ENCODE data around the gene TAF10. TPM values are rescaled to one million over a fixed set of nuclear protein-coding genes. Genes with fewer than 3 reads are reported as not detected.

TAF10 gene
- total RNA-seq, 1 donor from 2014 or later: 113 TPM

- Histone ChIP-seq H3K36me3 (ENCODE audit: insufficient read depth, low read length) (no peaks in the 10 kb centered on the region), H4K20me1 (ENCODE audit: insufficient read depth, low read length) (no peaks in the 10 kb centered on the region), H3K9ac (ENCODE audit: low read length) (no peak overlapping the region), H3K4me2 (ENCODE audit: low read length) (peak overlapping the region; percentile 99), H3K4me3 (ENCODE audit: insufficient read depth, low read depth, low read length) (no peak overlapping the region), H3K27ac (ENCODE audit: low read depth, low read length) (peak overlapping the region; percentile 22), H3K9me3 (ENCODE audit: insufficient read depth, low read depth, low read length) (no peaks in the 10 kb centered on the region), H3K27me3 (ENCODE audit: insufficient read depth, low read length) (no peaks in the 10 kb centered on the region), H3K4me1 (ENCODE audit: insufficient read depth, low read length) (peaks cover 39% of the 10 kb centered on the region), H3K79me2 (ENCODE audit: insufficient read depth, low read length) (peaks cover 19% of the 10 kb centered on the region), H2AFZ (ENCODE audit: low read depth, low read length) (no peak overlapping the region)
- DNase-seq (ENCODE audit: low read depth) (no peak), FAIRE-seq (no peak)
- no peak overlapping the region for H3K4me3 Mint-ChIP-seq (ENCODE audit: unreplicated experiment)
- peaks cover 1% of the 10 kb centered on the region for H3K27me3 Mint-ChIP-seq (ENCODE audit: low read depth, unreplicated experiment)
- H3K36me3 Mint-ChIP-seq (ENCODE audit: low read depth, unreplicated experiment): peaks cover 13% of the 10 kb centered on the region
- no peak for TF ChIP-seq EZH2 (IDR thresholded peaks at IDR 0.05; ENCODE audit: insufficient read depth, low read length)
- TF ChIP-seq CTCF (IDR thresholded peaks at IDR 0.05; ENCODE audit: insufficient read depth, low read depth, low read length): no peak
- H3K27ac Mint-ChIP-seq (ENCODE audit: unreplicated experiment): no peak overlapping the region
- H3K9me3 Mint-ChIP-seq (ENCODE audit: unreplicated experiment): no peaks in the 10 kb centered on the region
- peaks cover 13% of the 10 kb centered on the region for H3K4me1 Mint-ChIP-seq (ENCODE audit: low read depth, unreplicated experiment)
Observed at GRCh38 chr11:6616596-6617250, 4.7 kb upstream of the TAF10 start.

DNA sequence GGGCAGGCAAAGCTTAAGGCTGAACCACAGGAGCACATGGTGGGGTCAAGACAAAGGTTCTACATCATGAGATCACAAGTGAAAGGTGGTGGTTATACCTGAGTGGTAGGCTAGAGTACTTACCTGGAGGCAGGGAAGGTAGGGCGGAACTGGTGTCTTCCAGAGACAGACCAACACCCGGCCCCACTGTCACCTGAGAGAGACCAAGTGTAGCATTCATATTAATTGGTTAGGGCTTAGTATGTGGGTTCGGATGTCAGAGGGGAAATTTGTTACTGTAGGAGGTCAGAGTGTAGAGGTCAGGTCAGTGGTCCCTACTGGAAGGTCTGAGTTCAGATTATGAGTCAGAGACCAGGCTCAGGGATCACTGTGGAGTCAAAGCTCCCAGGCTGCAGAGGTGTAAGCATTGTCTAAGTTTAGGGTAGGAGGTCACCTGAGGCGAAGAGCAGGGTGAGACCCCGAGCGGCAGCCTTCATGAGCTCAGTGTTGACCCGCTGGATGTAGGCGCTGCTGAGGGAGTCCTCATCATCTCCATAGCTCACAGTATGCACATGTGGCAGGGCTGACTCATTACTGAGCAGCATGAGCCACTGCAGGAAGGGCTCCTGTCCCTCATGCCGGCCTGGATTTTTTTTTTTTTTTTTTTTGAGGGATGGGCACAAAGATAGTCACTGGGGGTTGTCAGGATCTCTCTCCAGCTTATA lies 4.0 kb upstream of the TAF10 start:
- no peak for TF ChIP-seq EZH2 (IDR thresholded peaks at IDR 0.05; ENCODE audit: insufficient read depth, low read length)
- TF ChIP-seq CTCF (IDR thresholded peaks at IDR 0.05; ENCODE audit: insufficient read depth, low read depth, low read length): no peak
- H3K36me3 ChIP-seq (ENCODE audit: insufficient read depth, low read length): peaks cover under 1% of the 10 kb centered on the region
- Mint-ChIP-seq H3K9me3 (ENCODE audit: unreplicated experiment) (no peaks in the 10 kb centered on the region), H3K36me3 (ENCODE audit: low read depth, unreplicated experiment) (peaks cover 18% of the 10 kb centered on the region), H3K4me3 (ENCODE audit: unreplicated experiment) (no peak overlapping the region), H3K27me3 (ENCODE audit: low read depth, unreplicated experiment) (no peaks in the 10 kb centered on the region), H3K4me1 (ENCODE audit: low read depth, unreplicated experiment) (peaks cover 13% of the 10 kb centered on the region), H3K27ac (ENCODE audit: unreplicated experiment) (peak overlapping the region; percentile 15)
- H3K27me3 ChIP-seq (ENCODE audit: insufficient read depth, low read length): no peaks in the 10 kb centered on the region
- no peak overlapping the region for H3K4me2 ChIP-seq (ENCODE audit: low read length)
- H3K27ac ChIP-seq (ENCODE audit: low read depth, low read length): peak overlapping the region; percentile 22
- peaks cover 26% of the 10 kb centered on the region for H3K79me2 ChIP-seq (ENCODE audit: insufficient read depth, low read length)
- H3K4me3 ChIP-seq (ENCODE audit: insufficient read depth, low read depth, low read length): no peak overlapping the region
- no peak overlapping the region for H2AFZ ChIP-seq (ENCODE audit: low read depth, low read length)
- no peak for DNase-seq (ENCODE audit: low read depth)
- H4K20me1 ChIP-seq (ENCODE audit: insufficient read depth, low read length): peaks cover 5% of the 10 kb centered on the region
- FAIRE-seq: no peak
- H3K4me1 ChIP-seq (ENCODE audit: insufficient read depth, low read length): peaks cover 43% of the 10 kb centered on the region
- no peak overlapping the region for H3K9ac ChIP-seq (ENCODE audit: low read length)
- H3K9me3 ChIP-seq (ENCODE audit: insufficient read depth, low read depth, low read length): no peaks in the 10 kb centered on the region

DNA sequence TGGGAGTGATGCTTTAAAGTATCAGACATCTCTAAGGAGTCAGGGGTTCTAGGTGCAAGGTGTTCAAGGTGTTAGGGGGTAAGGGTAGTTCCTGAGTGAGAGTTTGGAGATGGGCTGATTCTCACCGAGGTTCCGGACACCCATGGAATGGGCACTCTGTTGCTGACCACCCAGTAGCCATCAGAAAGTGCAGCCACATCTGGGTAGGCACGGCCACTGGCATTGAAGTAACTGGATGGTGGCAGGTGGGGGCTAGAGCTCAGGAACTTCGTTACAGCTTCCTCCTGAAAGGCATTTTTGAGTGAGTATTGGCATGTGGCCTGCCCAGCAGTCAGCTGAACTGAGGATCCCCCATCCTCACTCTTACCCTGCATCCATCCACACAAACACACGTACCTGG lies 3.0 kb upstream of the TAF10 start:
- no peak for FAIRE-seq
- Histone ChIP-seq H3K4me2 (ENCODE audit: low read length) (no peak overlapping the region), H3K27ac (ENCODE audit: low read depth, low read length) (no peak overlapping the region), H4K20me1 (ENCODE audit: insufficient read depth, low read length) (peaks cover 13% of the 10 kb centered on the region), H3K4me3 (ENCODE audit: insufficient read depth, low read depth, low read length) (no peak overlapping the region), H2AFZ (ENCODE audit: low read depth, low read length) (no peak overlapping the region), H3K79me2 (ENCODE audit: insufficient read depth, low read length) (peaks cover 36% of the 10 kb centered on the region), H3K9me3 (ENCODE audit: insufficient read depth, low read depth, low read length) (no peaks in the 10 kb centered on the region), H3K9ac (ENCODE audit: low read length) (no peak overlapping the region), H3K27me3 (ENCODE audit: insufficient read depth, low read length) (no peaks in the 10 kb centered on the region), H3K4me1 (ENCODE audit: insufficient read depth, low read length) (peaks cover 52% of the 10 kb centered on the region), H3K36me3 (ENCODE audit: insufficient read depth, low read length) (peaks cover 10% of the 10 kb centered on the region)
- Mint-ChIP-seq H3K9me3 (ENCODE audit: unreplicated experiment) (no peaks in the 10 kb centered on the region), H3K4me1 (ENCODE audit: low read depth, unreplicated experiment) (peaks cover 18% of the 10 kb centered on the region), H3K27me3 (ENCODE audit: low read depth, unreplicated experiment) (no peaks in the 10 kb centered on the region), H3K36me3 (ENCODE audit: low read depth, unreplicated experiment) (peaks cover 22% of the 10 kb centered on the region), H3K4me3 (ENCODE audit: unreplicated experiment) (no peak overlapping the region), H3K27ac (ENCODE audit: unreplicated experiment) (no peak overlapping the region)
- TF ChIP-seq EZH2 (IDR thresholded peaks at IDR 0.05; ENCODE audit: insufficient read depth, low read length) (no peak), CTCF (IDR thresholded peaks at IDR 0.05; ENCODE audit: insufficient read depth, low read depth, low read length) (no peak)
- no peak for DNase-seq (ENCODE audit: low read depth)
